Stimulated activated effector memory CD8-positive, alpha-beta T cell treated with anti-CD3 and anti-CD28 coated beads, Interleukin-12 subunit alpha, Interleukin-12 subunit beta, amount 100 ng/mL, for 72 hours (primary cell): Measurements from ENCODE around the gene SLC51A.

ENCODE experiments used
- ATAC-seq: fragments of 150-1000 bp; cut with Tn5 transposase; 2 replicates; pipeline ENCODE4 v1.10.0; 2021
- DNase-seq, 2 donors: peaks; one replicate each; pipeline ENCODE4 v3.0.0; 2021 to 2022; ENCODE audit warnings: low spot score in 2 of 2
- H3K27ac Mint-ChIP-seq: one replicate; pipeline ENCODE4 v1.8.0; 2022; ENCODE audit warnings: mild to moderate bottlenecking, mixed read lengths
- H3K36me3 Mint-ChIP-seq: one replicate; pipeline ENCODE4 v1.8.0; 2022; ENCODE audit warnings: mild to moderate bottlenecking, mixed read lengths
- H3K4me1 Mint-ChIP-seq: one replicate; pipeline ENCODE4 v1.8.0; 2022; ENCODE audit warnings: mixed read lengths
- H3K4me3 Mint-ChIP-seq: one replicate; pipeline ENCODE4 v1.8.0; 2022; ENCODE audit warnings: mild to moderate bottlenecking, mixed read lengths
- H3K9me3 Mint-ChIP-seq: one replicate; pipeline ENCODE4 v1.8.0; 2022; ENCODE audit warnings: mixed read lengths

The SLC51A gene

DNA sequence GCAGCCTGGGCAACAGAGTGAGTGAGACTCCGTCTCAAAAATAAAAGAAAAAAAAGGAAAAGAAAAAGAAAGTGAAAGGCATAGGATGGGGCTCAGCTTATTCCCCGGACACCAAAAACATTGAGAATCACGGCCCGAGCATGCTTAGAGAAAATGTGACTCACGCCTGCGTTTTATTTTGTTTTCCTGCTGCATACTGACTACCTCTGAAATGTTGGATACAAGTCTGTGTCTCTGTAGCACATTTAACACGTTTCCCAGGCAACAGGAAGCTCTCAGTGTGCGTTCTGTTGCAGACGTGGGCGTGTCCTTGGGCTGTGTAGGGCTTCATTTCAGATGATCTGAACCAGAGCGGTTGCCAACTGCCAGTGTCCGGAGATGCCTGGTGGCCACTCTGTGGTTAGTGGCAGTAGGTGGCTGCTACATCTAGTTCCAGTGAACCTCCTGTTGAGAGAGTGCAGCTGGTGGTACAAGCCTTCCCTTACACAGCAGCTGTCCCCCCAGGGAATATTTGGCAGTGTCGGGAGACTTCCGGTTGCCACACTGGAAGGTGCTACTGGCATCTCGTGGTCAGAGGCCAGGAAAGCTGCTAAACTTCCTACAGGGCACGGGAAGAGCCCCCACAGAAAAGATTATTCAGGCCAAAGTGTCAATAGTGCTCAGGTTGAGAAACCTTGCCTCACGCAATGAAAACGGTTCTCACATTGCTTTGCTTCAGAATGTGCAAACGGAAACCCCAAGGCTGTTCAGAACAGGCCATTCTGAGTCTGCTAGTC, 3.0 kb downstream of the SLC51A start:
- peaks cover 22% of the 10 kb centered on the region for H3K4me1 Mint-ChIP-seq
- DNase-seq (peak in 1 of 2 donors; percentile 68), ATAC-seq (peak; percentile 91)
- peak overlapping the region; percentile 64 for H3K4me3 Mint-ChIP-seq
- peak overlapping the region; percentile 61 for H3K27ac Mint-ChIP-seq
- no peaks in the 10 kb centered on the region for H3K9me3 Mint-ChIP-seq
- H3K36me3 Mint-ChIP-seq, result no peaks in the 10 kb centered on the region

DNA sequence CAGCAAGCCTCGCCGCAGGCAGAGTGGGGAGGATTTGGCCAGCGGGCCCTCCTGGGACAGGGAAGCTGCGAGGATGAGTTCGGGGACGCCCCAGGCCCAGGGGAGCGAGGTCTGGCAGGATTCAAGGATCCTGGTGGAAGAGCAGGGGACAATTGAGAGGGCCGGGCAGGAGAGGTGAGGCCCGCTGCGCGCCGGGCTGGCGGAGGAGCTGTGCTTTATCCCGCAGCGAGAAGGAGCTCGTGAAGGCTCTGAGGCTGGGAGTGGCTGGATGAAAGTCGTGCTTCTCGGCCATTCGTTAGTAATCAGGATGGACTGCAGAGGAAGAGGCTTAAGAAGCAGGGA, 3.6 kb downstream of the SLC51A start:
- Mint-ChIP-seq H3K4me3 (peak overlapping the region; percentile 64), H3K27ac (peak overlapping the region; percentile 61)
- no peak for ATAC-seq

DNA sequence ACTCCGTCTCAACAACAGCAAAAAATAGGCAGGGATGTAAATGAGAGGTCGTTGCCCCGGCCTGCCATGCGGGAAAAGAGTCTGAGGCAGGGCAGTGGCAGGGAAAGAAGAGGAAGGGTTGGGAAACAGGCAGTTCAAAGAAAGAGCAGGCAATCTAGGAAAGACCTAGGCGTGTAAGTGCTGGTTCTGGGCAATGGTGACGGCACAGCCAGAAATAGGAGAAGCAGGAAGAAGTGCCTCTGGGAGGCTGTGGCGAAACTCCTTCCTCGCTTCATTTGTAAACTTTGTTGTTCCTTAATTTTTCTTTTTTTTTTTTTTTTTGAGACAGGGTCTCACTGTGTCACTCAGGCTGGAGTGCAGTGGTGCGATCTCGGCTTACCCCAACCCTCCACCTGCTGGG, 4.3 kb downstream of the SLC51A start:
- H3K4me3 Mint-ChIP-seq, result no peak overlapping the region
- no peaks in the 10 kb centered on the region for H3K36me3 Mint-ChIP-seq
- no peak overlapping the region for H3K27ac Mint-ChIP-seq
- ATAC-seq (no peak), DNase-seq (no peak)
- H3K4me1 Mint-ChIP-seq, result peaks cover 22% of the 10 kb centered on the region
- no peaks in the 10 kb centered on the region for H3K9me3 Mint-ChIP-seq

More for the DNA sequence above, 3.6 kb downstream of the SLC51A start:
- peaks cover 22% of the 10 kb centered on the region for H3K4me1 Mint-ChIP-seq
- no peaks in the 10 kb centered on the region for H3K9me3 Mint-ChIP-seq
- no peak for DNase-seq
- no peaks in the 10 kb centered on the region for H3K36me3 Mint-ChIP-seq

DNA sequence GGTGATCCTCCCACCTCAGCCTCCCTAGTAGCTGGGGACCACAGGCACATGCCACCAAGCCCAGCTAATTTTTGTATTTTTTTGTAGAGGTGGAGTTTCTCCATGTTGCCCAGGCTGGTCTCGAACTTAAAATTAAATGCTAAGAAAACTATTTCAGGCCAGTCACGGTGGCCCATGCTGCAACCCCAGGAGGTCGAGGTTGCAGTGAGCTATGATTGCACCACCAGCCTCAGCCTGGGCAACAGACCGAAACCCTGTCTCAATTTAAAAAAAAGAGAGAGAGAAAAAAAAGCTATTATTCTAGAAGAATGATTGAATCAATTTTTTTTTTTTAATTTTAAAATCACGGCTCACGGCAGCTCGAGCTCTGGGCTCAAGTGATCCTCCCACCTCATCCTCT, 4.7 kb downstream of the SLC51A start:
- Mint-ChIP-seq H3K36me3 (no peaks in the 10 kb centered on the region), H3K4me1 (peaks cover 22% of the 10 kb centered on the region), H3K27ac (no peak overlapping the region), H3K4me3 (no peak overlapping the region), H3K9me3 (no peaks in the 10 kb centered on the region)
- DNase-seq (no peak), ATAC-seq (no peak)

DNA sequence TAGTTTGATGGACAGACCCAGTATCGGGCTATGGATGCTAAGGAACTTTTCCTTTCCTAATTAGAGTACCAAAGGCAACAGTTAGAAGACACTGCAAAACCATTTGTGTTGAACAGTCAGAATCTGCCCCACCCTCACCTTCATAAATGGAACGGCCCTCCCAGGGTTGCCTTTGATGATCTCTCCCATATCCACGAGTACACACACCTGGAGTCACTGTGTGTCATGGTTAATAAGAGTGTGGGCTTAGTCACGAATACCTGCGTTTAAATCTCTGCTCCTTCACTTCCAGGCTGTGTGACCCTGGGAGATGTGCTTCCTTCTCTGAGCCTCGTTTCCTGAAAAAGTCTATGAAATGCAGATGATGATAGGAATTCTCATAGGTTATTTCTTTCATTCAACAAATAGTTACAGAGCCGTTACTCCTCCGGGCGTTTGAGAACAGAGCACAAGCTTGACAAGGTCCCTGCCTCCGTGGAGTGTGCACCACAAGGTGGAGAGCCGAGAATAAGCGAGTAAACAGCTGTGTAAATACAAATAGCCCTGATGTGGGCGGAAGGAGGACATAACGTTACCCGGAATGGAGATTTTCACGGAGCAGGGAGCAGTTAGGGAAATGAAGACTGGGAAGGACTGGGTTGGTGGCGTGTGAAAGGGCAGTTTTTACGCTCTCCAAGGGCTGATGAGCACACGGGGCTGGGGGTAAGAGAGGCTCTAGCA, 6.7 kb downstream of the SLC51A start:
- no peak for ATAC-seq
- H3K36me3 Mint-ChIP-seq, result no peaks in the 10 kb centered on the region
- no peak overlapping the region for H3K27ac Mint-ChIP-seq
- DNase-seq, result no peak
- no peak overlapping the region for H3K4me3 Mint-ChIP-seq
- peaks cover 16% of the 10 kb centered on the region for H3K4me1 Mint-ChIP-seq
- H3K9me3 Mint-ChIP-seq, result no peaks in the 10 kb centered on the region

DNA sequence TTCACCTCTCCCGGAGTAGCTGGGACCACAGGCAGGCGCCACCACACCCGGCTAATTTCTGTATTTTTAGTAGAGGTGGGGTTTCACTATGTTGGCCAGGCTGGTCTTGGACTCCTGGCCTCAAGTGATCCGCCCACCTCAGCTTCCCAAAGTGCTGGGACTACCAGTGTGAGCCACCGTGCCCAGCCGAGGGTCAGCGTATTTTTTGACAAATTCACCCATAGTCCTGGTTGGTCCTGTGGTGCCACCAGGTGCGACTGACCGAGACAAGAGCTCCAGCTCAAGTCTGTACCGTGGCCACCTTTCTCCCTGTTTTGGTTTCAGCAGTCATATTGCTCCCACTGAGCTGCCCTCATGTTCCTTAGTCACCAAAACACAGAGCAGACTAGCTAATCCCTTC, 8.8 kb downstream of the SLC51A start:
- Mint-ChIP-seq H3K27ac (no peak overlapping the region), H3K4me1 (peaks cover 2% of the 10 kb centered on the region), H3K4me3 (no peak overlapping the region), H3K36me3 (no peaks in the 10 kb centered on the region), H3K9me3 (no peaks in the 10 kb centered on the region)
- ATAC-seq (no peak), DNase-seq (no peak)

DNA sequence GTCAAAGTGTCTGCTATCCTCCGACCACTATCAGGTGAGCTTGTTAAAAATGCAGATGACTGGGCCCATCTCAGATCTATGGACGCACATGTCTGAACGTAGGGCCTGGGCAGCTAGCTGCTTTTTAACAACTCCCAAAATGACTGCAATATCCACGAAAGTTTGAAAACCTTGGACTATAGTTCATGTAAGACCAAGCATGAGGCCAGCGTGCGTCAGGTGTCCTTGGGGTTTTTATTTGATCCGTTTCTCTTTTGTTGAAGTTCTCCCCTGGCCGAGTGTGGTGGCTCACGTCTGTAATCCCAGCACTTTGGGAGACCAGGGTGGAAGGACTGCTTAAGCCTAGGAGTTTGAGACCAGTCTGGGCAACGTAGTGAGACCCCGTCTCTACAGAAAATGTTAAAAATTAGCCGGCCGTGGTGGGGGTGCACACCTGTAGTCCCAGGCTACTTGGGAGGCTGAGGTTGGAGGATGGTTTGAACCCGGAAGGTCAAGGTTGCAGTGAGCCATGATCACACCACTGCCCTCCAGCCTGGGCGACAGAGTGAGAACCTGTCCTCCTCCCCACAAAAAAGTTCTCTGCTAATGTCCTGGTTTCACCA, 9.5 kb downstream of the SLC51A start:
- ATAC-seq (no peak), DNase-seq (no peak)
- Mint-ChIP-seq H3K36me3 (no peaks in the 10 kb centered on the region), H3K4me3 (no peak overlapping the region), H3K9me3 (no peaks in the 10 kb centered on the region), H3K27ac (no peak overlapping the region), H3K4me1 (no peaks in the 10 kb centered on the region)

DNA sequence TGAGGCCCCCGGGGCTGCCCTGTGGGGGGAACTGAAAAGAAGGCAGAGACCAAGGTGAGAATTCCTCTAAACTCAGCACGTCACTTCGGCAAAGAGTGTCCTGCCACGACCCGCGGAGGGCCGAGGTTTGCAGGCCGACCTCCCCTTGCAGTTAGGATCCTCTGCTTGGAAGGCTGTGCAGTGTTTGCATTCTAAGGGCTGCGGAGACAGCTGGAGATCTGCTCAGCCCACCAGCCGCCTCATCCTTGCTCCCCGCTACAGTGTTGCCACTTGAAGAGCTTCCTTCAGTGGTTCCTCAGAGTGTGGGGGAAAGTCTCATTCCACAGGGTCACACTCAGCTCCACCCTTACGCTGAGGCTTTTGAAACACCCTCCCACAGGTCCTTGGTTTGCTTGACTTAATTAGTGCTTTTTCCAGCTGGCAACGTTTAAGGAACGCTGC, 10.8 kb downstream of the SLC51A start:
- DNase-seq (no peak), ATAC-seq (peak; percentile 8)
- no peak overlapping the region for H3K27ac Mint-ChIP-seq
- H3K36me3 Mint-ChIP-seq, result no peaks in the 10 kb centered on the region
- no peaks in the 10 kb centered on the region for H3K9me3 Mint-ChIP-seq
- H3K4me1 Mint-ChIP-seq, result peaks cover 3% of the 10 kb centered on the region
- no peak overlapping the region for H3K4me3 Mint-ChIP-seq

DNA sequence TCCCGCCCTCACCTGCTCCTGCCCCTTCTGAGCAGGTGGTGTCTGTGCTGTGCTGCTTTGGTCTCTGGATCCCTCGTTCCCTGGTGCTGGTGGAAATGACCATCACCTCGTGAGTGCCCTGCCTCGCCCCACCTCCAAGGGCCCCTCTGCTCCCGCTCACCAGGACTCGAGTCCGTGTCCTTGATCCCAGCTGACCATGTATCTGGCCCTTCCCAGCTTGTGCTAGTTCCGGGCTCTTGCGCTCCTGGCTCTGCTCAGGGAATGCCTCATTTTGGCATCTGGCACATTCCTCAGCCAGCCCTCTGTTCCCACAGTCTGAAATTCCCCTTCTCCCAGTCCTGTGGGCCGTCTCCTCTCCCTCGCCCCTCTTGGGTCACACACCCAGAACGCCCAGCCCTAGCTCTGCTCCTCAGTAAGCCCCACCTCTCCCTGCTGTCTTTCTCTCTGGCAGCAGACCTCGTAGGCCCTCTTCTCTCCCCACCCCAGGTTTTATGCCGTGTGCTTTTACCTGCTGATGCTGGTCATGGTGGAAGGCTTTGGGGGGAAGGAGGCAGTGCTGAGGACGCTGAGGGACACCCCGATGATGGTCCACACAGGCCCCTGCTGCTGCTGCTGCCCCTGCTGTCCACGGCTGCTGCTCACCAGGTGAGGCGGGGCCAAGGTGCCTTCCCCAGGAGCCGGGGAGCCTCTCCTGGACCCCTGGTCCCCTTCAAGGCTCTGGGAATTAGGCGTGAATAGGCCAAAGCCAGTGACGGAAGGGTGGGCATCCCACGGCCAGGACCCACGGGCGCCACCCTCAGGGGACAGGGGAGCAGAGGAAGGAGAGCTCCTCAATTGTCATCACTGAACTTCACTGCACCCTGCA, 11.5 kb downstream of the SLC51A start:
- Mint-ChIP-seq H3K4me1 (peaks cover 11% of the 10 kb centered on the region), H3K36me3 (no peaks in the 10 kb centered on the region), H3K9me3 (no peaks in the 10 kb centered on the region), H3K4me3 (no peak overlapping the region), H3K27ac (no peak overlapping the region)
- DNase-seq (no peak), ATAC-seq (peak; percentile 16)

DNA sequence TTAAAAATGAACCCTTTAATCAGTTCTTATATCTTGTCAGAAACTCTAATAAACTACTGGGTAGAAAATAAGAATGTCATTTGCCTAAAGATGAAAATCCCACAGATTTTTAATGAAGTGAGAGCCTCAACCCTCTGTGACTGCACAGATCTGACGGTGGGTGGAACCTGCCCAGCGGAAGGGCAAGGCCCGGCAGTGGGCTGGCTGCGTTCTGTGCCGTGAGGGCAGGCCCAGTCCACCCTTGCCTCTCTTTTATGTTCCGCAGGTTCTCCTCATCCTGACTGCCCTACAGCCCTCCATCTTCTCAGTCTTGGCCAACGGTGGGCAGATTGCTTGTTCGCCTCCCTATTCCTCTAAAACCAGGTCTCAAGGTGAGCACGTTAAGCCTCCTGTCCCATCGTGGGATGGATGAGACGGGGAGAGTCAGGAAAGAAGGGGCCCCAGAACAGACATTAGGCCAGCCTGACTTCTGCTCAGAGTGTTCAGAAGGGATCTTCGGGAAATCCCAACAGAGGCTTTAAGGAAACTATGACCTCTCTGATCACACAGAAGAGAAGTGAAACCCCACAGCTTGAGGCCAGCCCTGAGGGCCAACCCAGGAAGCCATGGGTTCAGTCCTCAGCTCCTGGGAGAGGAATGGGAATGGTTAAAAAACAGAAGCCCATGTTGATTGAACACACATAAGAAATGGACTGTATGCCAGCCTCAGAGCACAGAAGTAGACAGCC, 16.0 kb downstream of the SLC51A start:
- H3K9me3 Mint-ChIP-seq, result no peaks in the 10 kb centered on the region

DNA sequence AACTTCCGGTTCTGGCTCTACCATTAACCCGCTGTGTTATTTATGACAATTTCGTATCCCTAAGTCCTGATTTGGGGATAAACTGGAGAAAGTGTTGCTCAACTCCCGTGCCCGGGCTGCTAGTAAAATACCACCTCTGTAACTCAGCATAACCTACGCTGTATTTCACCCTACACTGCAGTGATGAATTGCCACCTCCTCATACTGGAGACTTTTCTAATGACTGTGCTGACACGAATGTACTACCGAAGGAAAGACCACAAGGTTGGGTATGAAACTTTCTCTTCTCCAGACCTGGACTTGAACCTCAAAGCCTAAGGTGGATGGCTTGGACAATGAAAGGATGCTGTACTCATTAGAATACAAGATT, 16.5 kb downstream of the SLC51A start:
- Mint-ChIP-seq H3K36me3 (peaks cover 7% of the 10 kb centered on the region), H3K27ac (peak overlapping the region; percentile 84), H3K4me1 (peaks cover 38% of the 10 kb centered on the region), H3K4me3 (no peak overlapping the region), H3K9me3 (no peaks in the 10 kb centered on the region)
- peak; percentile 85 for ATAC-seq
- DNase-seq, result no peak

More for the DNA sequence above, 16.0 kb downstream of the SLC51A start:
- no peak for DNase-seq
- peaks cover 36% of the 10 kb centered on the region for H3K4me1 Mint-ChIP-seq
- peak; percentile 73 for ATAC-seq
- peak overlapping the region; percentile 84 for H3K27ac Mint-ChIP-seq
- no peak overlapping the region for H3K4me3 Mint-ChIP-seq
- peaks cover 6% of the 10 kb centered on the region for H3K36me3 Mint-ChIP-seq

DNA sequence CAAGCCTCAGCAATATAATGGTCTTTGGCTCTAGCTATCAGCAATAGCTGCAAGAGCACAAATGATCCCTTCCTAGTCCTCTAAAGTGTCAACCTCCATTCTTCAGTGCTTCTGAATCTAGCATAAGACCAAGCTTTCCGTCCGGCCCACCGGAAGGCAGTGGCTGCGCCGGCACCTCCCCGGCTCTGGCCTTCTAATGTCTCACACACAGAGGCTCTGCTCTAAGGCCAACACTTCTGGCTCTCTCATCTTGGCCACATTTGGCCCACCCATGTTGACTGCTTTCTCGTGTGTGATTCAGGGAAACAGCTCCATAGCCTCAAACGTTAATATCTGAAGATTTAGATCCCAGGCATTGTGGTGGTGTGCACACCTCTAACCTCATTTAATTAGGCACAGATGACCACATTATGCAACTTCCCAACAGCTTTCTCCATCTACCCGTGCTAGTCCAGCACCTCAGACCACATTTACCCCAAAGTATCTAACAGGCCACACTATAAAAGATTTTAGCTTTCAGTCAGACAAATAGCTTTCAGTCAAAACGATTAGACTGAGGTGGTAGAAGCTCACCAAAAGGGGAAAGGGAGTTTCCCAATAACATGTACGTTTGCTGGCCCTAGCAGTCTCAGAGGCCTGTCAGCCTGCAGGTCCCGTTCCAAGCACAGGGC, 19.3 kb downstream of the SLC51A start:
- H3K27ac Mint-ChIP-seq, result peak overlapping the region; percentile 57
- H3K36me3 Mint-ChIP-seq, result peaks cover 31% of the 10 kb centered on the region
- ATAC-seq (no peak), DNase-seq (no peak)
- no peak overlapping the region for H3K4me3 Mint-ChIP-seq
- no peaks in the 10 kb centered on the region for H3K9me3 Mint-ChIP-seq
- H3K4me1 Mint-ChIP-seq, result peaks cover 38% of the 10 kb centered on the region

DNA sequence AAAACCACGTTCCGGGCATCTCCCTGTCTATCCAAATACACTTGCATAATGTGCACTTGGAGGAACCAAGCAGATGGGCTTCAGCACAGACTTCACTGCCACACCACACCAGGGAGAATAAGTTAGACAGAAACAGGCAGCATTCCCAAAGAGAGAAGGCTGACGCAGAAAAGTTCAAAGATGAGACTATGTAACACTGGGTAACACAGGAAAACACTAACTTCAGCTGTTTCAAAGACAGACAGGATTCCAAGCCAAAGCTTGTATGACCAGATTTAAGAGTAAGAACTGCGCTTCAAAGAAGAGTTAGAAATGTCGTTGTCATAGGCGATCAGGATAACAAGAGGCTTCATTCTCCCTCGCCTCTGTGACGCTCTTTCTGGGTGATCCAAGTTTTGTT, 19.9 kb downstream of the SLC51A start:
- ATAC-seq (no peak), DNase-seq (no peak)
- Mint-ChIP-seq H3K27ac (peak overlapping the region; percentile 57), H3K9me3 (no peaks in the 10 kb centered on the region), H3K4me3 (no peak overlapping the region), H3K36me3 (peaks cover 38% of the 10 kb centered on the region), H3K4me1 (peaks cover 38% of the 10 kb centered on the region)

DNA sequence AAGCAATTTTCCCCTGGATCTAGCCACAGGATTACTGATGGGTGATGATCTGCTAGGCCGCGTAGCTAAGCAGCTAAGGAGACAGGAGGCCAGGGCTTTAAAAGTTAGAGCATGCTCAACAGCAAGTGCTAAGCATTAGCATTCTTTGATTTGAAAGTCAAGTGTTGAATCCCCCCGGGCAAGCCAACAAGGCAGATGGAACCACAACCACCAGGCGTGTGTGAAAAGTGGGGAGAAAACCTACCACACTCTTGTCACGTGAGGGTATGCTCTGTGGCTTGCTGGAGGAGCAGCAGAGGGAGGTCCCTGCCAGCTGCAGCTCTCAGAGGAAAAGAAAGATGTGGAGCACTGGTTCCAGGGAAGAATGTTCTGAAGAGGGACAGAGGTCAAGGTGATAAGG, 20.9 kb downstream of the SLC51A start:
- Mint-ChIP-seq H3K4me1 (peaks cover 34% of the 10 kb centered on the region), H3K4me3 (no peak overlapping the region), H3K9me3 (no peaks in the 10 kb centered on the region), H3K36me3 (peaks cover 48% of the 10 kb centered on the region), H3K27ac (peak overlapping the region; percentile 72)
- ATAC-seq (no peak), DNase-seq (no peak)
